HL-60 (cell line): ENCODE data around the gene POC1B.

ENCODE experiments used
- DNase-seq, 2 experiments: peaks; one replicate each; pipeline ENCODE4 v3.0.0-alpha.2; 2010 to 2020; ENCODE audit warnings: low read depth in 1 of 2, low spot score in 1 of 2
- H3K27ac ChIP-seq: fragments of 250-450 bp; sonication (Bioruptor Pico); replicated peaks from 2 replicates; pipeline ENCODE4 v1.5.1; 2020; ENCODE audit warnings: mild to moderate bottlenecking, moderate library complexity
- H3K27me3 ChIP-seq: fragments of 250-450 bp; sonication (Bioruptor Pico); 2 replicates; pipeline ENCODE4 v1.5.1; 2021; ENCODE audit warnings: mild to moderate bottlenecking, moderate library complexity; ENCODE audit not compliant: insufficient read depth, poor library complexity, severe bottlenecking
- H3K4me3 ChIP-seq: replicated peaks from 2 replicates; pipeline ENCODE4 v1.5.1; 2011; ENCODE audit warnings: mild to moderate bottlenecking, control low read depth, low read length; ENCODE audit not compliant: insufficient read depth
- GABPA ChIP-seq: IDR thresholded peaks from 2 replicates; pipeline ENCODE4 v1.6.1; 2012; ENCODE audit warnings: low read depth
- POLR2AphosphoS5 ChIP-seq: IDR thresholded peaks from 2 replicates; pipeline ENCODE4 v1.6.1; 2012; ENCODE audit warnings: low read depth
- SPI1 ChIP-seq: IDR thresholded peaks from 2 replicates; pipeline ENCODE4 v1.6.1; 2012; ENCODE audit warnings: low read depth, mild to moderate bottlenecking, borderline replicate concordance
- TF ChIP-seq, protein P1 (sequence below): IDR thresholded peaks from one replicate; pipeline ENCODE4 v1.5.1; 2011; ENCODE audit warnings: low read length, control low read depth, inconsistent platforms; ENCODE audit not compliant: insufficient read depth
- TF ChIP-seq, protein P2 (sequence below): IDR thresholded peaks from 2 replicates; pipeline ENCODE4 v1.6.1; 2012; ENCODE audit warnings: low read depth; ENCODE audit not compliant: insufficient replicate concordance

The POC1B gene

DNA sequence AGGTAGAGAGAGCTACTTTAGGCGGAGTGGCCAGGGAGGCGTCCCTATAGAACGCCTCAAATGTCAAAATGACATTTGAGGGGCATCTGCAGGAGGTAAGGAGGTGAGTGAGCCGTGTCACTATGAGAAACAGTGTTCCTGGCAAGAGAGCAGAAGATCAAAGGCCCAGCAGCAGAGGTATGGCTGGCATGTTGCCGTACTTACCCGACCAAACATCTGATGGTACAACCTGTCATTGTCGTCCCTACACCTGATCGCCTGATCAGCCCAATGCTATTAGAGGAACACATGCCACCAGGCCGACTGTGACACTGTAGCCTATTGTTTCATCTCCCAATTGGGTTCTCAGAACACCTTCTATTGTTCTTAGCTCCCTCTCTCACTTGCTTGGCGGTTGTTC lies 33.9 kb upstream of the POC1B start:
- Histone ChIP-seq H3K27ac (no peak overlapping the region), H3K27me3 (no peaks in the 10 kb centered on the region), H3K4me3 (no peak overlapping the region)
- no peak for DNase-seq
- TF ChIP-seq, protein P1, sequence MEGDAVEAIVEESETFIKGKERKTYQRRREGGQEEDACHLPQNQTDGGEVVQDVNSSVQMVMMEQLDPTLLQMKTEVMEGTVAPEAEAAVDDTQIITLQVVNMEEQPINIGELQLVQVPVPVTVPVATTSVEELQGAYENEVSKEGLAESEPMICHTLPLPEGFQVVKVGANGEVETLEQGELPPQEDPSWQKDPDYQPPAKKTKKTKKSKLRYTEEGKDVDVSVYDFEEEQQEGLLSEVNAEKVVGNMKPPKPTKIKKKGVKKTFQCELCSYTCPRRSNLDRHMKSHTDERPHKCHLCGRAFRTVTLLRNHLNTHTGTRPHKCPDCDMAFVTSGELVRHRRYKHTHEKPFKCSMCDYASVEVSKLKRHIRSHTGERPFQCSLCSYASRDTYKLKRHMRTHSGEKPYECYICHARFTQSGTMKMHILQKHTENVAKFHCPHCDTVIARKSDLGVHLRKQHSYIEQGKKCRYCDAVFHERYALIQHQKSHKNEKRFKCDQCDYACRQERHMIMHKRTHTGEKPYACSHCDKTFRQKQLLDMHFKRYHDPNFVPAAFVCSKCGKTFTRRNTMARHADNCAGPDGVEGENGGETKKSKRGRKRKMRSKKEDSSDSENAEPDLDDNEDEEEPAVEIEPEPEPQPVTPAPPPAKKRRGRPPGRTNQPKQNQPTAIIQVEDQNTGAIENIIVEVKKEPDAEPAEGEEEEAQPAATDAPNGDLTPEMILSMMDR: no peak
- TF ChIP-seq GABPA: no peak
- TF ChIP-seq POLR2AphosphoS5: no peak
- TF ChIP-seq, protein P2, sequence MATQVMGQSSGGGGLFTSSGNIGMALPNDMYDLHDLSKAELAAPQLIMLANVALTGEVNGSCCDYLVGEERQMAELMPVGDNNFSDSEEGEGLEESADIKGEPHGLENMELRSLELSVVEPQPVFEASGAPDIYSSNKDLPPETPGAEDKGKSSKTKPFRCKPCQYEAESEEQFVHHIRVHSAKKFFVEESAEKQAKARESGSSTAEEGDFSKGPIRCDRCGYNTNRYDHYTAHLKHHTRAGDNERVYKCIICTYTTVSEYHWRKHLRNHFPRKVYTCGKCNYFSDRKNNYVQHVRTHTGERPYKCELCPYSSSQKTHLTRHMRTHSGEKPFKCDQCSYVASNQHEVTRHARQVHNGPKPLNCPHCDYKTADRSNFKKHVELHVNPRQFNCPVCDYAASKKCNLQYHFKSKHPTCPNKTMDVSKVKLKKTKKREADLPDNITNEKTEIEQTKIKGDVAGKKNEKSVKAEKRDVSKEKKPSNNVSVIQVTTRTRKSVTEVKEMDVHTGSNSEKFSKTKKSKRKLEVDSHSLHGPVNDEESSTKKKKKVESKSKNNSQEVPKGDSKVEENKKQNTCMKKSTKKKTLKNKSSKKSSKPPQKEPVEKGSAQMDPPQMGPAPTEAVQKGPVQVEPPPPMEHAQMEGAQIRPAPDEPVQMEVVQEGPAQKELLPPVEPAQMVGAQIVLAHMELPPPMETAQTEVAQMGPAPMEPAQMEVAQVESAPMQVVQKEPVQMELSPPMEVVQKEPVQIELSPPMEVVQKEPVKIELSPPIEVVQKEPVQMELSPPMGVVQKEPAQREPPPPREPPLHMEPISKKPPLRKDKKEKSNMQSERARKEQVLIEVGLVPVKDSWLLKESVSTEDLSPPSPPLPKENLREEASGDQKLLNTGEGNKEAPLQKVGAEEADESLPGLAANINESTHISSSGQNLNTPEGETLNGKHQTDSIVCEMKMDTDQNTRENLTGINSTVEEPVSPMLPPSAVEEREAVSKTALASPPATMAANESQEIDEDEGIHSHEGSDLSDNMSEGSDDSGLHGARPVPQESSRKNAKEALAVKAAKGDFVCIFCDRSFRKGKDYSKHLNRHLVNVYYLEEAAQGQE: no peak
- TF ChIP-seq SPI1: no peak

DNA sequence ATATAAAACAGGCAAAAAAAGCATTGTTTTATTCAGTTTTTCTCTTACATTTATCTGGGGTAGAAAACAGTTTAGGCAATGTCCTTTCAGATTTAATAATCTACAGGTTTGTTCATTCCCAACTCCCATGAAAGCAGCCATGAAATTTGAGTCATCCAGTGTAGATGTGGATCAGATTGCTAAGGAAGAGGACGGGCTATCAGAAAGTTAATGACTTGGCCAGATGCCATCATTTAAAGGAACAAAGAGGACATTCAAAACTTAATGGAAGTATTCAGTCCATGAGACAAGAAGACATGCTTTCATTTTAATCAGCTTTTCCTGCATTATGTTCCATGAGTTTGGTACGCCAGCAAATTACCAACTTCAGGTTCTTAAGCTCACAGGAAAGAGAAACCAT lies 31.1 kb upstream of the POC1B start:
- H3K27me3 ChIP-seq: no peaks in the 10 kb centered on the region
- TF ChIP-seq, protein P2: no peak
- no peak for TF ChIP-seq POLR2AphosphoS5
- no peak for TF ChIP-seq SPI1
- TF ChIP-seq, protein P1: no peak
- TF ChIP-seq GABPA: no peak
- no peak overlapping the region for H3K27ac ChIP-seq
- no peak overlapping the region for H3K4me3 ChIP-seq
- no peak for DNase-seq

DNA sequence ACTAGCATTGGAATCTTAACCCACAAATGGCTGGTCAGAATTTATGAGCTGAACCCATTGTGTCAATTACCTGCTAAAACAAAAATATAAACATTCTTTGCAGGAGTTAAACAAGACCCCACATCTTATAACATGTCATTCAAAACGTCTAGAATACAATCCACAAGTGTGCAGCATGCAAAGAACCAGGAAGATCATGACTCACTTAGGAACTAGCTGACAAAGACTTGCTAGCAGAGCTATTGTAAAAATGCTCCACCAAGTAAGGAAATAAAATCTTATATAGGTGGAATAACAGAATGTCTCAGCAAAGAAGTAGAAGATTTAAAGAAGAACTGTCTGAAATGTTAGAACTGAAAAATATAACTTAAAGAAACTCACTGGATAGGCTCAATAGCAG lies 26.5 kb upstream of the POC1B start:
- Histone ChIP-seq H3K27me3 (no peaks in the 10 kb centered on the region), H3K27ac (no peak overlapping the region), H3K4me3 (no peak overlapping the region)
- DNase-seq: no peak
- TF ChIP-seq GABPA: no peak
- TF ChIP-seq POLR2AphosphoS5: no peak
- TF ChIP-seq, protein P2: no peak
- TF ChIP-seq SPI1: no peak
- TF ChIP-seq, protein P1: no peak
